IMR-90 (cell line): ENCODE data around the gene SORL1. TPM values are rescaled to one million over a fixed set of nuclear protein-coding genes. Genes with fewer than 3 reads are reported as not detected.
A peak's percentile ranks its signal among the peaks of the same experiment; 100 is the strongest.

ENCODE experiments used
- ATAC-seq: fragments of 200-7000 bp; cut with Tn5 transposase; 2 replicates; pipeline ENCODE4 v1.9.1; 2020; ENCODE audit warnings: low read depth, mild to moderate bottlenecking, moderate library complexity
- BruUV-seq: library from RNA; stranded (reverse); fragments of 400-500 nt; replicated peaks from 2 replicates; lab custom pipeline; 2021; lab: Mats Ljungman, UMichigan
- CTCF ChIA-PET: fragments of 300-600 bp; formaldehyde crosslinking; extraction: SDS; loops from one replicate; lab custom pipeline; 2021; ENCODE audit warnings: antibody characterized with exemption; lab: Yijun Ruan, JAX
- POLR2A ChIA-PET: fragments of 300-600 bp; sonication (Branson Sonifier 250); formaldehyde crosslinking; loops from one replicate; lab custom pipeline; 2022; ENCODE audit warnings: antibody characterized with exemption; ENCODE audit not compliant: unreplicated experiment; lab: Charles Lee
- DNase-seq: peaks from one replicate; pipeline ENCODE4 v3.0.0; 2013
- H2AFZ ChIP-seq: replicated peaks from 2 replicates; pipeline ENCODE3; 2013; ENCODE audit warnings: low read length, mild to moderate bottlenecking; ENCODE audit not compliant: poor library complexity
- H2AK5ac ChIP-seq: 2 replicates; pipeline ENCODE4 v1.6.1; 2013; ENCODE audit warnings: low read depth, low read length, inconsistent platforms
- H2AK9ac ChIP-seq: replicated peaks from 2 replicates; pipeline ENCODE3; 2013; ENCODE audit warnings: mild to moderate bottlenecking, low read depth, low read length, moderate library complexity; ENCODE audit not compliant: poor library complexity
- H2BK120ac ChIP-seq: 2 replicates; pipeline ENCODE4 v1.6.1; 2013; ENCODE audit warnings: low read depth, low read length, inconsistent platforms
- H2BK15ac ChIP-seq: 3 replicates; pipeline ENCODE4 v1.6.1; 2013; ENCODE audit warnings: low read depth, low read length, inconsistent platforms
- H2BK20ac ChIP-seq: 2 replicates; pipeline ENCODE4 v1.6.1; 2013; ENCODE audit warnings: low read depth, mild to moderate bottlenecking, inconsistent platforms, low read length, moderate library complexity
- H2BK5ac ChIP-seq: 2 replicates; pipeline ENCODE4 v1.6.1; 2013; ENCODE audit warnings: mild to moderate bottlenecking, low read depth, low read length, inconsistent platforms; ENCODE audit not compliant: poor library complexity, severe bottlenecking
- H3K14ac ChIP-seq: replicated peaks from 2 replicates; pipeline ENCODE4 v1.6.1; 2013; ENCODE audit warnings: low read depth, low read length, inconsistent platforms
- H3K18ac ChIP-seq: 2 replicates; pipeline ENCODE4 v1.6.1; 2013; ENCODE audit warnings: low read depth, low read length, control low read depth
- H3K23ac ChIP-seq: 2 replicates; pipeline ENCODE4 v1.6.1; 2013; ENCODE audit warnings: low read depth, low read length, inconsistent platforms
- H3K27ac ChIP-seq: 2 replicates; pipeline ENCODE4 v1.5.1; 2013; ENCODE audit warnings: mild to moderate bottlenecking, control low read depth, low read length; ENCODE audit not compliant: insufficient read depth
- H3K27me3 ChIP-seq: 2 replicates; pipeline ENCODE4 v1.6.1; 2013; ENCODE audit warnings: low read length; ENCODE audit not compliant: control insufficient read depth, insufficient read depth
- H3K36me3 ChIP-seq: 2 replicates; pipeline ENCODE4 v1.6.1; 2013; ENCODE audit warnings: low read length, mixed read lengths; ENCODE audit not compliant: control insufficient read depth, insufficient read depth
- H3K4ac ChIP-seq: 2 replicates; pipeline ENCODE4 v1.6.1; 2013; ENCODE audit warnings: low read depth, low read length, inconsistent platforms
- H3K4me1 ChIP-seq: 2 replicates; pipeline ENCODE4 v1.6.1; 2013; ENCODE audit warnings: low read length, mixed read lengths; ENCODE audit not compliant: control insufficient read depth, insufficient read depth
- H3K4me2 ChIP-seq: 2 replicates; pipeline ENCODE4 v1.6.1; 2013; ENCODE audit warnings: low read depth, mild to moderate bottlenecking, control low read depth, low read length, moderate library complexity
- H3K4me3 ChIP-seq: 2 replicates; pipeline ENCODE4 v1.5.1; 2013; ENCODE audit warnings: low read depth, mild to moderate bottlenecking, control low read depth, low read length, moderate library complexity; ENCODE audit not compliant: insufficient read depth
- H3K56ac ChIP-seq: 2 replicates; pipeline ENCODE4 v1.6.1; 2013; ENCODE audit warnings: low read length, inconsistent platforms; ENCODE audit not compliant: insufficient read depth; ENCODE audit errors: extremely low read depth
- H3K79me1 ChIP-seq, 2 experiments: 2 replicates each; pipeline ENCODE4 v1.6.1; 2013; ENCODE audit warnings: low read length in 2 of 2, inconsistent platforms in 1 of 2, low read depth in 1 of 2
- H3K9ac ChIP-seq: 2 replicates; pipeline ENCODE4 v1.6.1; 2013; ENCODE audit warnings: low read depth, low read length, control low read depth
- H3K9me1 ChIP-seq: 2 replicates; pipeline ENCODE4 v1.6.1; 2013; ENCODE audit warnings: low read length, inconsistent platforms; ENCODE audit not compliant: insufficient read depth
- H3K9me3 ChIP-seq: 2 replicates; pipeline ENCODE4 v1.6.1; 2013; ENCODE audit warnings: low read length; ENCODE audit not compliant: control insufficient read depth, insufficient read depth
- H4K20me1 ChIP-seq: 2 replicates; pipeline ENCODE4 v1.6.1; 2013; ENCODE audit warnings: low read length, inconsistent platforms; ENCODE audit not compliant: insufficient read depth
- H4K5ac ChIP-seq: 2 replicates; pipeline ENCODE4 v1.6.1; 2013; ENCODE audit warnings: mild to moderate bottlenecking, low read depth, low read length, control low read depth
- H4K8ac ChIP-seq, 2 experiments: 2 replicates each; pipeline ENCODE4 v1.6.1; 2013; ENCODE audit warnings: low read depth in 2 of 2, low read length in 2 of 2, control low read depth in 1 of 2, inconsistent platforms in 1 of 2
- H4K91ac ChIP-seq: 2 replicates; pipeline ENCODE4 v1.6.1; 2013; ENCODE audit warnings: low read depth, low read length, inconsistent platforms; ENCODE audit not compliant: insufficient read depth
- BHLHE40 ChIP-seq: fragments of 150-350 bp; IDR thresholded peaks from 2 replicates; pipeline ENCODE4 v1.6.1; 2016; ENCODE audit warnings: mild to moderate bottlenecking, low read depth, low read length
- CEBPB ChIP-seq: IDR thresholded peaks from 2 replicates; pipeline ENCODE4 v1.6.1; 2012; ENCODE audit warnings: low read depth, low read length, improper control_type of control experiment
- FOS ChIP-seq: fragments of 150-350 bp; IDR thresholded peaks from 2 replicates; pipeline ENCODE4 v1.6.1; 2016; ENCODE audit warnings: low read depth, low read length
- MAFK ChIP-seq: IDR thresholded peaks from 2 replicates; pipeline ENCODE4 v1.6.1; 2012; ENCODE audit warnings: low read depth, low read length, improper control_type of control experiment
- MAZ ChIP-seq: IDR thresholded peaks from 2 replicates; pipeline ENCODE4 v1.6.1; 2012; ENCODE audit warnings: low read depth, mild to moderate bottlenecking, low read length, improper control_type of control experiment, moderate library complexity, borderline replicate concordance
- MXI1 ChIP-seq: IDR thresholded peaks from 2 replicates; pipeline ENCODE4 v1.6.1; 2012; ENCODE audit warnings: low read depth, mild to moderate bottlenecking, low read length, moderate library complexity, borderline replicate concordance
- NFE2L2 ChIP-seq: fragments of 150-350 bp; IDR thresholded peaks from 2 replicates; pipeline ENCODE4 v1.6.1; 2016; ENCODE audit warnings: low read depth, mild to moderate bottlenecking, low read length
- POLR2A ChIP-seq: IDR thresholded peaks from 2 replicates; pipeline ENCODE4 v1.6.1; 2012; ENCODE audit warnings: mild to moderate bottlenecking, low read depth, low read length
- RAD21 ChIP-seq: IDR thresholded peaks from 2 replicates; pipeline ENCODE4 v1.6.1; 2012; ENCODE audit warnings: low read length, improper control_type of control experiment
- RCOR1 ChIP-seq: IDR thresholded peaks from 2 replicates; pipeline ENCODE4 v1.6.1; 2012; ENCODE audit warnings: mild to moderate bottlenecking, low read length, improper control_type of control experiment; ENCODE audit not compliant: insufficient replicate concordance
- RFX5 ChIP-seq: IDR thresholded peaks from 2 replicates; pipeline ENCODE4 v1.8.0; 2012; ENCODE audit warnings: low read depth, mild to moderate bottlenecking, low read length, moderate library complexity
- SMC3 ChIP-seq: fragments of 150-350 bp; IDR thresholded peaks from 2 replicates; pipeline ENCODE4 v1.6.1; 2016; ENCODE audit warnings: low read depth, mild to moderate bottlenecking, antibody characterized with exemption, low read length, moderate library complexity
- WGBS, 2 experiments: methylation state at CpG; one replicate each; pipeline versions ENCODE4 v1.1.5 to v1.1.7; 2013; ENCODE audit warnings: missing lambda C conversion rate in 2 of 2; ENCODE audit not compliant: insufficient read length in 1 of 2; ENCODE audit errors: extremely low coverage in 2 of 2; 5-methylcytosine and 5-hydroxymethylcytosine counted together
- dilution Hi-C: fragments of 300-500 bp; cut with HindIII; formaldehyde crosslinking; loops from one replicate; pipeline ENCODE4 v1.14.3; 2018; ENCODE audit warnings: low sequenced_read_pairs; ENCODE audit not compliant: unreplicated experiment
- in situ Hi-C: fragments of 300-500 bp; cut with MboI; formaldehyde crosslinking; loops from 3 replicates; pipeline ENCODE4 v1.14.3; 2019; ENCODE audit warnings: low sequenced_read_pairs, inconsistent platforms, mixed read lengths
- intact Hi-C: fragments of 100-400 bp; cut with micrococcal nuclease; formaldehyde crosslinking; loops from 2 replicates; pipeline ENCODE4 v1.10.0; 2022
- polyA plus RNA-seq, 3 experiments: library from polyadenylated mRNA; depleted of rRNA; stranded (reverse); fragments of >200 nt; gene quantifications; 2 replicates each; pipeline ENCODE4 v1.2.3, GENCODE V29; 2012; ENCODE audit warnings: low replicate concordance in 1 of 3
- total RNA-seq: library from RNA; depleted of rRNA; stranded (reverse); fragments of >200 nt; gene quantifications from 2 replicates; pipeline ENCODE4 v1.2.3, GENCODE V29; 2012
- TF ChIP-seq, protein P1 (sequence below): fragments of 150-350 bp; IDR thresholded peaks from 2 replicates; pipeline ENCODE4 v1.6.1; 2017; ENCODE audit warnings: mild to moderate bottlenecking, antibody characterized with exemption, low read length, low read depth

The SORL1 gene
- total and polyA plus RNA-seq, 2 of the 4 experiments (the other 2 are of a cell fraction), result 1.0 to 2.0 TPM

DNA sequence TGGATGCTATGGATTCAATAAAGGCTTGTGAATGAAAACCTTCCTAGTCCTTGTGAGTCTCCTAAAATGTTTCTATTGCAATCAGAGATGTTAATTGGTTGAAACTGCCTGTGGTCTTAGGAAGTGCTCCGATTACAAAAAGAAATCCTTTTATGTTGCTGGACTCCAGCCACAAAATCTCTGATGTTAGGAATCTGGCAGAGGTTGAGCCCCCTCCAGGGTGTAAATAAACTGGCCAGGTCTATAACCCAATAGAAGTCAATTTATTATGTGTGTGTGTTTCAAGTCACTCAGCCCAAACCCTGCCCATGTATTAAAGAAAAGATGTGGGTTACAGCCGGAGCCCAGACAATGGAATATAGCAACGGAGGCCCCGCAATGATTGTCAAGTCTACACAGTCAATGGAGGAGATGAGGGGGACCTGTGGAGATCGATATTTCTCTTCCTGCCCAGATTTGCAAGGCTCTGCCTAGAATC is 218.7 kb downstream of the SORL1 start:
- no peaks in the 10 kb centered on the region for H3K79me1 ChIP-seq
- TF ChIP-seq FOS (no peak), RAD21 (no peak), POLR2A (no peak), NFE2L2 (no peak), MAFK (no peak), BHLHE40 (no peak), MAZ (no peak), RFX5 (no peak), RCOR1 (no peak), MXI1 (no peak), SMC3 (no peak), CEBPB (no peak)
- TF ChIP-seq, protein P1, sequence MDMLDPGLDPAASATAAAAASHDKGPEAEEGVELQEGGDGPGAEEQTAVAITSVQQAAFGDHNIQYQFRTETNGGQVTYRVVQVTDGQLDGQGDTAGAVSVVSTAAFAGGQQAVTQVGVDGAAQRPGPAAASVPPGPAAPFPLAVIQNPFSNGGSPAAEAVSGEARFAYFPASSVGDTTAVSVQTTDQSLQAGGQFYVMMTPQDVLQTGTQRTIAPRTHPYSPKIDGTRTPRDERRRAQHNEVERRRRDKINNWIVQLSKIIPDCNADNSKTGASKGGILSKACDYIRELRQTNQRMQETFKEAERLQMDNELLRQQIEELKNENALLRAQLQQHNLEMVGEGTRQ, result no peak
- no peaks in the 10 kb centered on the region for H3K36me3 ChIP-seq
- H3K4ac ChIP-seq, result no peak overlapping the region
- no peak overlapping the region for H2AK9ac ChIP-seq
- no peak overlapping the region for H3K4me2 ChIP-seq
- no peaks in the 10 kb centered on the region for H3K9me3 ChIP-seq
- no peak overlapping the region for H3K4me3 ChIP-seq
- no peak overlapping the region for H4K8ac ChIP-seq
- no peaks in the 10 kb centered on the region for H4K20me1 ChIP-seq
- WGBS, 2 experiments, result 78% methylated on average over 4 of the region's 5 CpGs; no CpG with 5 or more reads in 1 of the 2 experiments
- intact Hi-C loops (no loop called here), in situ Hi-C loops (no loop called here), dilution Hi-C loops (no loop called here)
- no peak overlapping the region for H4K91ac ChIP-seq
- H2BK20ac ChIP-seq, result no peak overlapping the region
- no peak overlapping the region for H3K56ac ChIP-seq
- 0 out of 2 replicates have a peak, but pooled peaks cover 3% of the 10 kb centered on the region for H3K9me1 ChIP-seq
- no peak overlapping the region for H4K5ac ChIP-seq
- H3K18ac ChIP-seq, result no peak overlapping the region
- no peak overlapping the region for H2BK15ac ChIP-seq
- H2BK5ac ChIP-seq, result no peak overlapping the region
- ATAC-seq (no peak), DNase-seq (no peak)
- BruUV-seq, result no TSS peak
- H3K14ac ChIP-seq, result 0 out of 2 replicates have a peak overlapping the region, but pooled peaks have one; percentile 4
- ChIA-PET CTCF (interaction anchor here (1.4 kb wide), 1 partner anchor 8 kb away, joined by 5 read pairs; no protein-coding TSS in a partner anchor), POLR2A (no interaction called here)
- H2BK120ac ChIP-seq, result no peak overlapping the region
- H3K27me3 ChIP-seq, result no peaks in the 10 kb centered on the region
- H2AFZ ChIP-seq, result peak overlapping the region; percentile 4
- no peak overlapping the region for H2AK5ac ChIP-seq
- peaks cover 4% of the 10 kb centered on the region; the same call in 1 of the 2 replicates for H3K4me1 ChIP-seq
- H3K9ac ChIP-seq, result no peak overlapping the region
- no peak overlapping the region for H3K27ac ChIP-seq
- no peak overlapping the region for H3K23ac ChIP-seq
